Limb (tissue), 2 donors: ENCODE measurements around the gene CERS1.

ENCODE experiments used
- DNase-seq, 2 donors: peaks; one replicate each; pipeline ENCODE4 v3.0.0-alpha.2; 2016; ENCODE audit errors: extremely low spot score in 2 of 2

CERS1 gene

DNA sequence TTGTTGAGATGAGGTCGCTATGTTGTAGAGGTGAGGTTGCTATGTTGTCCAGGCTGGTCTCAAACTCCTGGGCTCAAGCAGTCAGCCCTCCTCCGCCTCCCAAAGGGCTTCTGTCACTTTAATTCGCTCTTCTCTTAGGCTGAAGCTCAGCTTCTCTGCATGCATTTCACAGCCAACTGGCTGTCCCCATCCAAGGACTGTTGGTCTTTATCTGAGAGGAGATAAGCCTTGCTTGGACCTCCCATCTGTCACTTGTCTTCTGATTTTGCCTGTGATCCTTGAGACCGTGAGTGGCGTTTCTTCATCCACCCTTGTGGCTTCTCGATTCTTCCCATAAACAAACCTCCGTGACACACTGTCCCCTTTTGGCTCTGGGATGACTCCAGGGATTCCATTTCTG, 24.4 kb downstream of the CERS1 start:
- DNase-seq, result no peak

DNA sequence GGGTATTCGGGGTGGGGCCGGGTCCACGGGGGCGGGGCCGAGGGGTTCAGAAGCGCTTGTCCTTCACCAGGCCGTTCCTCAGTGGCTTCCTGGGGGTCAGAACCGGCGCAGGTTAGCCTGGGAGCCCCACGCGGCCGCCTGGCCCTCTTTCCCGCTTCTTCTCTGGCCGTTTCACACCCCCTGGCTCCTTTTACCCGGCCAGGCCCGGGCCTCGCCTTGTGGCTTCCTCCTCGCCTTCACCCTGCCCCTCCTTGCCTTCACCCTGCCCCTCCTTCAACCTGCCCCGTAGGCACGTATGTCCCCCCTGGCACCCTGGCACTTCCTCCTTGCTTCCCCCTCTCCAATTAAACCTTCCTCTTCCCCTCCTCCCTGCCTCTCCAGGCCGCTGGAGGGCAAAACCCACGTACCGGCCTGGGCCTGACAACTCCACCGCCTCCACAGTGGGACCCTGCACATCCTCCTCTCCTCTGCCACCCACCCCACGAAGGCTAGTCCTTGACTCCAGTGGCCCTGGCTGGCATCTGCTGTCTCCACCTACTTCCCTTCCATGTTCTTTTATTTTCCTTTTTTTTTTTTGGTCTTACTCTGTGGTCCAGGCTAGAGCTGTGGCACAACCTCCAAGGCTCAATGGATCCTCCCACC, 25.3 kb downstream of the CERS1 start:
- no peak for DNase-seq

DNA sequence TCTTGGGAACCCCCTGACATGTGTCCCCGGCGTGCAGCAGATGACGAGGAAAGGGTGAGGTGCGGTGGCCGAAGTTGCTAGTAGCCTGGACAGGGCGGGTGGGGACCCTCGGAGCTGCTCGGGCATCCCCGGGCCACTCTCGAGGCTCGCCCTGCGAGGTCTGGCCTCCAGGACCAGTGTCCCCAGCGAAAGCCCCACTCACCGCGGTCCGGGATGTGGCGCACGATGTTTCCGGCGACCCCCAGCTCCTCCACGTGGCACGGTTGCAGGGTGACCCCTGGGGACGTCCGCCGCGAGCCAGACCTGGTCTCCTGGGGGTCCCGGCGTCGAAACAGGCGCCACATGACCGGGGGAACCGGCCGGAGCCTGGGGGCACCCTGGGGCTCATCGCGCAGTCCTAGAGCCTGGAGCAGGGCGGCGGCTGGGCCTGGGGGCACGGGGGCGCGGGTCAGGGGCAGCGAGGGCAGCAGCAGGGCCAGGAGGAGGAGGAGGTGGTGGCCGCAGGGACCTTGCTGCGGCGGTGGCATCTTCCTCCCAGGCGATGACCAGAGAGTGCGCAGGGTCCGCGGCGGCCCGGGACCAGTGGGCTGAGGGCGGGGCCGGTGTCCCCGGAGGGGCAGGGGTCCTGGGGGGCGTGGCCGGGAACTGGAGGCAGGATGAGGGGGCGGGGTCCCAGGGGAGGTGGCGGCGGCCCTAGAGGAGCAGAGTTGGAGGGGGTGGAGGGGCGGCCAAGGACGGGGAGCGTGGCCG, 26.0 kb downstream of the CERS1 start:
- DNase-seq, result no peak

DNA sequence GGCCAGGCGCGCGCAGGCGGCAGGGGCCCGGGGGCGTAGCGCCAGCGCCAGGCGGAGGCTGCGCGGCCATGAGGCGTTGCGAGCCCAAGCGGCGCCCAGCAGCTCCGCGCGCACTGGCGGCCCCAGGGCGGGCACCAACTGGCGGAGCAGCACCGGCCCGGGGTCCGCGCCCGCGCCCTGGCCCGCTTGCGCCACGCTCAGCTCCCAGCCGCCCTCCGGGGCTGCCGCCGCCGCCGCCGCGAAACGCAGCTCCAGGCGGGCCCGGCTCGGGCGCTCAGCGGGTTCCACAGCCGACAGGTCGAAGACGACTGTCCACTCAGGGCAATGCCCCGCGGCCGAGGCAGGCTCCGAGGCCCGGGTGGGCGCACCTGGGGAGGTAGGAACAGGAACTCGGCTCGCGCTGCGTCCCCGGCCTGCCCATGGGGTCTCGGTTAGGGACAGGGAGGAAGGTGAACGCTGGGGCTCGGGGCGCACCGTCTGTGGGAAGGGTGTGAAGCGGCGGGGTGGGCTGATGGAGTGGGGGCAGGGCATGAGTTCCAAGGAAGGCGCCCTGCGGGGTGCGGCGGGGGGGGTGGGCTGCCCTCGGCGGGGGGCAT, 26.8 kb downstream of the CERS1 start:
- no peak for DNase-seq

DNA sequence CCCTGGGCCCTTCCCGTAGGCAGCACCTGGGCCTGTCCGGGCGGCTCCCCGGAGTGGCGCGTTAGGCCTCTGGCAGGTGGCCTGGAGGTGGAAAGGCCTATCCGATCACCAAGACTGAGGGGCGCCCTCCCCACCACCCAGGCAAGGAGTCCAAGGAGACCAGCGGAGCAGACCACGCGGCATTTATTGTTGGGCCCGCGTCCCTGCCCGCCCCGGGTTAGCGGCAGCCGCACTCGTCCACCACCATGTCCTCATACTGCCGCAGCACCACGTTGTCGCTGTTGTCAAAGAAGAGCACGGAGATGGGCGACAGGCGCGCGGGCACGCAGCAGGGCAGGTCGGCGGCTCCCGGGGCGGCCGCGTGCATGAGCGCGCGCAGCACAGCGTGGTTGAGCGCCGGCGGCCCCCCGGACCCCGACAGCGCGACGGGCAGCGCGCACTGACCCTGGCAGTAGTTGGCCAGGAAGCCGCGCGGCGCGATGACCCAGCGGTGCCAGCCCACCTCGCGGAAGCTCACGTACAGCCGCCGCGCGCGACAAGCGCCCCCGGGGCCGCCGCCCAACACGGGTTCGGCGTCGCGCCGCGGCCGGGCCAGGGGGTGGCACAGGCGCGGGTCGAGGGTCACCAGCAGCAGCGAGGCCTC, 27.5 kb downstream of the CERS1 start:
- DNase-seq, result no peak

DNA sequence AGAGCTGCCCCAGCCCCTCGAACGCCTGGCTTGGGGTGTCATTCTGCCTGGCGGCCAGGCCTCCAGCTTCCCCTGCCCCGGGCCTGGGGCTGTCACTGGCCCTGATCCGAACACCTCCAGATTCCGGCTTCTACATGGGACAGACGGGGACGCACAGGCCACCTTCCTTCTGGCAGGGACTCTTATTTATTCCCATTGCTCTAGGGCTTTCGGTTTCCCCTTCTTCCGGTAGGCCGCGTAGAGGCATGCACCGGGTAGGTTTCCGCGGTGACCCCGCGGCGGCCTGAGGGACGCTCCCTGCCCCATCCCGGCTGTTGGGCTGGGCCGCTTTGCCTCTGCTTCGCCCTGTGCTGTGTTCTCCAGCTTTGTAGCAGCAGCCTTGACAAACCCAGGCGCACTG, 28.2 kb downstream of the CERS1 start:
- no peak for DNase-seq

DNA sequence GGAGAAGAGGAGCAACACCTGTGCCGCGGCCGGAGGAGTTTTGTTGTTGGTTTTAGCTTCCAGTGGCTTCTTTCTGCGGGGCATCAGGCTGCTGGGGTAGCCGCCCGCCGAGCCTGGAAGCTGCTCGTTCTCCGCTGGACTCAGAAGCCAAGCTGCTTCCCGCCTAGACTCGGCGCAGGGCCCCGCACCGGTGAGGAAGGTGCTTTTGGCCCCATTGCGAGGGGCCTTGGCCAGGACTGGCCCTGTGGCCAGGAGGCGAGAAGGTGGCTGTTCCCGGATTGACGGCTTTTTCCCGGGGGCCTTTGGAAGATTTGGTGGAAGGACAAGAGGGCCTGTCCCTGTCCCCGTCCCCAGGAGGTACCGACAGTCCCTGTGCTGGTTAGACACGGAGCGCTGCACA, 28.8 kb downstream of the CERS1 start:
- no peak for DNase-seq

DNA sequence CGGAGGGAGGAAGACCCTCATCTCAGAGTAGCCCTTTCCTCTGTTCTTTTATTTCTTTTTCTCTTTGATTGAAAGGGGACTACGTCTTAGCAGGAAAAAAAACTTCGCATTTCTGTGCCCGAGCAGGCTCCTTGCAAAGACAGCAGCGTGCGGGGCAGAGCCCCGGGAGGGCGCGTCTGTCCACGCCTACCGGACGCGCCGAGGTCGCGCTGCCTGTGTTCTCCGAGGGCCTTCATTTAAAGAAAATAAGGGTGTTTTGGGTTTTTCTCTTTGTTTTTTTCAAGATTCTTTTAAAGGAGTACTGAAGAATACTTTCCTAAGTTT, 29.2 kb downstream of the CERS1 start:
- DNase-seq, result no peak

DNA sequence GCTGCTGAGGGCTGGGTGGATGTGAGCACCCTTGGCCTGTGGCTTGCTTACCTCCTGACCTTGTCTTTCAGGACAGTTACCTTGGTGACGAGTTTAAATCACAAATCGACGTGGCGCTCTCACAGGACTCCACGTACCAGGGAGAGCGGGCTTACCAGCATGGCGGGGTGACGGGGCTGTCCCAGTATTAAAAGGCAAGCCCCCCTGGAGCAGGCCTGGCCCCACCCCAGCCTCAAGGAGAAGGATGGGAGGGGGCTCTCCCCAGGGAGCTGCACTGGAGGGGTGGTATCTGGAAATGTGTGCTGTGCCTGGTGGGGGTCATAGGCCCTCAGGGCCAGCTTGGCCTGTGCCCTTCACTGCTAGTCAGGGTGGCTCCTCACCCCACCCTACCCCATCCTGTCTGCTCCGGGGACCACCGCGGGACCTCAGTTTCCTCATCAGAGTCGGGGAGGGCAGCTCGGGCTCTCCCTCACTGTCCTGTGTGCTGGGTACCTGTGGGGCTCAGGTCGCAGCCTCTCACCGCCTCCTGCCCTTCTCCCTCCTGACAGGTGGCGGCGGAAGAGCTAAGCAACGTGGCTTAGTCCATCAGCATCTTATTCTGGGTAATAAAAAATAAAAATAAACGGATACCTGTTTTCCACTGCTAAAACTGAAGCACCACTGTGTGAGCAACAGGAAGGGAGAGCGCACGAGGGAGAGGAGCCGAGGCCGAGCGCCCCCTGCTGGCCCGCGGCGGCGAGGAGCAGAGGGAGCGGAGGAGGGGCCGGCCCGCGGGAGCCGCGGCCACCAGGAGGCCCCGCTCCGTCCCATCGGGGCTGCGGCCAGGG, 29.8 kb downstream of the CERS1 start:
- peak; percentile 51 to 84 for DNase-seq

DNA sequence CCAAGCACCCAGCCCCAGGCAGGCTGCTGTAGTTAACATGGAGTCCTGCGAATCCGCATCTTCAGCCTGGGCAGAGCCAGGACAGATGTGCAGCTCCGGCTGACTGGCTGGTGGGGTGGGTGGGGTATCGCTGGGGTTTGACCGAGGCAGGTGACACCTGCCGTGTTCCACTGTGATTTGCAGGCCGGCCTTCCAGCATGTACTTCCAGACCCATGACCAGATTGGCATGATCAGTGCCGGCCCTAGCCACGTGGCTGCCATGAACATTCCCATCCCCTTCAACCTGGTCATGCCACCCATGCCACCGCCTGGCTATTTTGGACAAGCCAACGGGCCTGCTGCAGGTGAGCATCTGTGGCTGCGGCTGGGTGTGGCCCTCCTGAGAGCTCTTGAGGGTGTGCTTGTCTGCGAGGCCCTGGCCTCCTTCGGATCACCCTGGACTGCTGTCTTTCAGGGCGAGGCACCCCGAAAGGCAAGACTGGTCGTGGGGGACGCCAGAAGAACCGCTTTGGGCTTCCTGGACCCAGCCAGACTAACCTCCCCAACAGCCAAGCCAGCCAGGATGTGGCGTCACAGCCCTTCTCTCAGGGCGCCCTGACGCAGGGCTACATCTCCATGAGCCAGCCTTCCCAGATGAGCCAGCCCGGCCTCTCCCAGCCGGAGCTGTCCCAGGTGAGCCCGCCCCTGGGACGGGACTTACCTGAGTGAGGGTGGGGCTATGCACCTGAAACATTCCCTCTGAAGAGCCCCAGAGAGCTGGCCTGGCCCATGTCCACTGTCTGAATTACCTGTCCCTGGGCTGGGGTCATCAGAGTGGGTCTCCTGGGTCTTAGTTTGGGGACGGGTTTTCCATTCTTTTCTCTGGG, 30.6 kb downstream of the CERS1 start:
- DNase-seq, result no peak

DNA sequence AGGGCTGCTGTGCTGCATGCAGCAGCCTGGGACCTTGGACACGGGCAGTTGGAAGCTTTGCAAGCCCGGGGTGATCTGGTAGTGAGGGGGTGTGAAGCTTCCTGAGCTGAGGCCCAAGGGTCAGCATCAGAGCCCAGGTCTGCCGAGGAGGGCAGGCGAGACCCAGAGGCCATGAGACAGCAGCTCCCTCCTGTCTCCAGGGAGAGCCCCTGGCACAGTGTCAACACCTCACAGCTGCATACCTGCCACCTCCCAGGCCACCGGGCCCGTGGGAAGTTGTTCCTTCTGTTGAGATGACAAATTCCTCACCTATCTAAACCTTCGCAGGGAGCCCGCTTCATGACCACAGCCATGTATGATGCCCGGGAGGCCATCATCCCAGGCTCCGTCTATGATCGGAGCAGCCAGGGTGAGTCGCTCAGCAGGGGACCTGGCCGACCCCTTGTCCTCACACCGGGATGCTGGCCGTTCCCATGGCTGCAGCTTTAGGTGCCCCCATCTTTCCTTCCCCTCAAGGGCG, 32.1 kb downstream of the CERS1 start:
- no peak for DNase-seq

DNA sequence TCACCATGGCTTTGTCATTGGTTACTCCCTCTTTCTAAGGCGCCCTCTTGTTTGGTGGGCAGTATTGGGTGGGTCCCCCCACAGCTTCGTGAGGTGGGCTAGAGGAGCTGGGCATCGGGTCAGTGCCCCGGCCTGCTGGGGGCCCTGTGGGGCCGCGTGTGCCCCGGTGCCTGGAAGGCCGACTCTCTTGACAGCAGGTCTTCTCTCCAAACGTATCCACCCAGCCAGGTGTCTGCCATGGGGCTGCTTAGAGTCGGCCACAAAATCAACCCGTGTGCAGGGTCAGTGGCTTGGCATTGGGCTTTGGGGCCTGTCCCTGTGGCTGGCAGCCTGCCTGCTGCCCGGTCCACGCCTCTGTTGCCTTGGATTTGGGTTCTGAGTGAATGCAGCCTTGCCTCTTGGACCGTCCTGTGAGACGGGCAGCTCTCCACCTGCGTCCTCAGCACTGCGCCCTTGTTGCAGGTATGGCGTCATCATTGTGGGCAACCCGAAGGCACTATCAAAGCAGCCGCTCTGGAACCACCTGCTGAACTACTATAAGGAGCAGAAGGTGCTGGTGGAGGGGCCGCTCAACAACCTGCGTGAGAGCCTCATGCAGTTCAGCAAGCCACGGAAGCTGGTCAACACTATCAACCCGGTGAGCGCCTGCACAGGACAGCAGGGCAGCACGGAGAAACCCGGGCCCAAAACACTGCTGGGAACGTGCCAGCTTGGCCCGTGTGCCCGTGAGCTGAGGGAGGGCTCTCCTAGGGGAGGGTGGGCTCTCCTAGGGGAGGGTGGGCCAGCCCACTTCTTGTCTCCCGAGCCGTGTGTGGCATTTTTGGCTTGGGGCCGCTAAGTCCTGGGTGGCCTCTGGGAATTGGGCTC, 32.7 kb downstream of the CERS1 start:
- DNase-seq, result no peak

DNA sequence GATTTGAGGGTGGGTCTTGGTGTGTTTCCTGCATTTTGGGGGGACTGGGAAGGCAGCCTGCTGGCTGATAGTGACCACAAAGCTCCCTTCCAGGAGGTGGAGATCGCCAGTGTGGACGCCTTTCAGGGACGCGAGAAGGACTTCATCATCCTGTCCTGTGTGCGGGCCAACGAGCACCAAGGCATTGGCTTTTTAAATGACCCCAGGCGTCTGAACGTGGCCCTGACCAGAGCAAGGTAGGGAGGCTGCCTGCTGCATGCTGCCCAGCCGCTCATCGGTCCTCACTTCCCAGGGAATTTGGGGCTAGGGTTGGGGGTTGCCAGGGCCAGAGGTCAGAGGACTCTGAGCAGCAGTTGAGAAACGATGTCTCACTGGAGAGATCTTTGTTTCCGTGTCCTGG, 34.0 kb downstream of the CERS1 start:
- no peak for DNase-seq

DNA sequence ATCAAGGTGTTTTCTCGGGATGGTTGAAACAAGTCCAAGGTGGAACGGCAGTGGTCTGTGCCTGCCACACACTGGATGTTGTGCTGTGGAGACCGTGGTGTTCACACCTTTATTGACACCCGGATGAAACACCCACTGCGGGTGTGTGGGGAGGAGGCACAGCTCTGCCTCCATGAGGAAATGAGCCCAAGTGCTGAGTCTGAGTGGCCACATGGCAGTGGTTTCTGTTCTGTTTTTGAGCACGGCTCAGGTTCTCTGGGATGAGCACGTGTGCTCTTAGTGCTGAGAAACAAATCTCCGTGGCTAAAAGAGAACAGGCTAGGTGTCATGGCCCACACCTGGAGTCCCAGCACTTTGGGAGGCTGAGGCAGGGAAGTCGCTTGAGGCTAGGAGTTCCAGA, 34.7 kb downstream of the CERS1 start:
- no peak for DNase-seq

DNA sequence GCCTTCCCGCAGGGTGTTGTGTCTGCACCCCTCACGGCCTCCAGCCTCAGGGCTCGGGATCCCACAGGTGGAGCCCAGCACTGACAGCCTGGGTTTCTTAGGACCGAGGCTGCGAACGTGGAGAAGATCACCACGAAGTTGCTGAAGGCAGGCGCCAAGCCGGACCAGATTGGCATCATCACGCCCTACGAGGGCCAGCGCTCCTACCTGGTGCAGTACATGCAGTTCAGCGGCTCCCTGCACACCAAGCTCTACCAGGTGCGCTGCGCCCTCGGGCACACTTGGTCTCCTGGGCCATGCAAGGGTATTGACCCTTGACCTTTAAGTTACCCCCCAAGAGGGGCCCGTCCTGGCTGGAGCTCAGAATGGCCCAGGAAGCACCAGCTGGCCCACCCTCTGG, 35.2 kb downstream of the CERS1 start:
- DNase-seq, result no peak

DNA sequence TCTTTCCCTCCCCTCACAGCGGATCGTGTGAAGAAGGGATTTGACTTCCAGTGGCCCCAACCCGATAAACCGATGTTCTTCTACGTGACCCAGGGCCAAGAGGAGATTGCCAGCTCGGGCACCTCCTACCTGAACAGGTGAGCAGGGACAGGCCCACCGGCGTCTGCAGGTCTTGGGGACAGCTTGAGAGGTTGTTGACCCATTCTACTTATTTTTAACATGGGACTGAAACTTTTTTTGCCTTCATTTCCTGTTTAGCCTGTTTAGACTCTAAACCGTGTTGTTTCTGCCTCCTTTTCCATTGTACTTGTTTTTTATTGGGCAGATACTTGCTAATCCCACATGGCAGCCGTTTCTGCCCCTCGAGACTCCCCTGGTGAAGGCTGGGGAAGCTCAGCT, 35.7 kb downstream of the CERS1 start:
- no peak for DNase-seq

DNA sequence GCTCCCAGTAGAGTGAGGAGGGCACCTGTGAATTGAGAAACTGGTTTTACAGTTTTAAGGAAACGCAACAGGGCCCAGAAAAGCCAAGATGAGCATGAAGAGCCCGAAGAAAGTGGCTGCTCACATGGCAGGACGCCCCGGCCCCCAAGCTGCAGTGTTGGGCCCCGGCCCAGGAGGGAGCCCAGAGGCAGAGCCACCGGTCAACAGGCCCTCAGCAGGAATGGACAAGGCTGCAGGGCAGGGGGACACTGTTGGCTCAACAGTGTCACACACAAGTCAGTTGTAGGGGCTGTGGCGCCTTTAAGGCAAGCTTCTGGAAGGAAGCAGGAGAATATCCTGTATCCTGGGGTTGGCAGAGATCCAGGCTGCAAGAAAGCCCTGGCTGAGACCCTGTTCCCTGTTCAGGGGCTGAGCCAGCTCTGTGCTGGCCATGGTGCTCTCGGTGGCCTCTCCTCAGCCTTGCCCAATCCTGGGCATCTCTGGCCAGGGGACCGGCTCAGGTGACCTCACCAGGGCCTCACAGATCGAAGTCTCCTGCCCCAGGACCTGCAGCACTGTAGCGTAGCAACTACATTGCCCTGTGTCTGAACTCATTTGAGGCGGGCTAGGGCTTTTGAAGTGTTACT, 36.2 kb downstream of the CERS1 start:
- DNase-seq, result peak; percentile 27 to 62

DNA sequence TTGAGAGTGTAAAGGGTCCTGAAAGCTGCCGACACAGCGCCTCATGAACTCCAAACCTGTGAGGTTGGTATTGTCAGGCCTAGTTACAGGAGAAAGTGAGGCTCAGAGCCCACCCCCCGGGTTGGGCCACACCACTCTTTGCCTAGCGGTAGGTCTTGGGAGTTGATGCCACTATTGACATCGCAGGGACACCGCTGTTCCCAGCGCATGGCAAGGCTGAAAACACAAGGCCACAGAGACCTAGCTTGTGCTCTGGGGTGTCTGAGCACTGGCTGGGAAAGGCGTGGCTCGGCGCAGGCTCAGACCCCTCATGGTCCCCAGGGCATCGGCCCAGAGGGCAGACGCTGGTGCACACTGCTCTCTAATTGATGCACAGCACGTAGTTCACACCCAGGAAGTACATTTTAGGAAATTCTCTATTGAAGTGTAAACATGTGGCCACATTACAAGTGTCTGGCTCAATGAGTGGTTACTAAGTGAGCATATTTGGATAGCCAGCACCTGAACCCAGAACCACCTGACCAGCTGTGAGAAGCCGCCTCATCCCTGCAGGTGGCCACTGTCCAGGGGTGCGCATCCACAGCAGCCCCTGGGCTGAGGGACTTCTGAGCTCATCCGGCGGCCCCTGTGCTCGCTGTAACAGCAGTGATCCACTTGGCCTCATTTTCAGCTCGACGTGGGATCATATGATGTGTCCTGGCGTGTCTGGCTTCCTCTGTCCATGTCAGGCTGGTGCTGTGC, 36.9 kb downstream of the CERS1 start:
- DNase-seq, result no peak
